GM19452 (cell line): Measurements from ENCODE around the gene TMEM273.

Experiments
- ATAC-seq: cut with Tn5 transposase; IDR thresholded peaks from one replicate; pipeline ENCODE4 v1.9.1; 2021; ENCODE audit not compliant: unreplicated experiment

TMEM273 gene

DNA sequence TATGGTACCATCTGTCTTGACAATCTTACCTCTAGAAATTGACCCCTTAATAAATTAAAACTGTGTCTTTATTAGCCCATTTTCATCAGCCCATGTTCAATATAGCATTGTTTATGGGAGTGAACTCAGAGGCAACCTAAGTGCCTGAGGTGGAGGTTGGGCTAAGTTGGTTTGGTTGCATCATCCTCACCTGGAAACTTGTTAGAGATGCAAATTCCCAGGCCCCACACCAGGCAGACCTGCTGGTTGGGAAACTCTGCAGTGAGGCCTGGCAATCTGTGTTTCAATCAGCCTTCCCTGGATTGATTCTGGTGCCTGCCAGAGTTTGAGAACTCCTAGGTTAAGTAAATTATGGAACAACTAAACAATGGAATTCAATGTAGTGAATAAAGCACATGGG is 44.9 kb downstream of the TMEM273 start:
- ATAC-seq: no peak

DNA sequence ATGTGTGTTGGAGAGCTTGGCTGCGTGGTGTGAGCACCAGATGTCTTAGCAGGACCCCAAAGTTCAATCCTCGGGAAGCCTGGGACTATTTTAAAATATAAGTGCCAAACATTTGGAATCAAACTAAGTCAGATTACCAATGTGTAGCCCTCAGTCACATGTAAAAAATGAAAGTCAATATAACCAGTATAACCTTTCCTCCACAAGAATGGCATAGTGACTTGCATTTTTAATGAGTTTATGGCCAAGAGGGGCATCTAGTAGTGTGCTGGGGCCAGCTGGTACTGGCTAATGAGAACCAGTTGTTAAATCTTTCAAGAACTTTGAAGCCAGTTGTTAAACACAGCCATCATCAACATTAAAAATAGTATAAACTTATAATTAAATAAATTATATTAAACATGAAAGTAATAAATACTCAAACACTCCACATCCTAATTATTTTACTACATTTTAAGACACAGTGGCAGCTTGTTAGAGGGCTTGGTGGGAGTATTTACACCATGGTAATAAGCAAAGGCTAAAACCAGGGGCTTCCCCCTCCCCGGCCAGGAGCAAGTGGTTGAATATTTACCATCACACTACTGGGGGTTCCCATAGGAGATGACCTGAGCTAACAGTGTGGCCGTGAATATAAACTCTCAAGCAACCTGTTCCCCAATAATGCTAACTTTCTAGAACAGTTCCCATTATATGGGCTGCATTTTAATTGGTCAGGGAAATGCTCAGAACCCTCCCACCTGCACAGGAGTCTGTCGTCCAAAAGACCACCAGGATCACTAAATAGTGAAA is 46.5 kb downstream of the TMEM273 start:
- peak; percentile 70 for ATAC-seq

DNA sequence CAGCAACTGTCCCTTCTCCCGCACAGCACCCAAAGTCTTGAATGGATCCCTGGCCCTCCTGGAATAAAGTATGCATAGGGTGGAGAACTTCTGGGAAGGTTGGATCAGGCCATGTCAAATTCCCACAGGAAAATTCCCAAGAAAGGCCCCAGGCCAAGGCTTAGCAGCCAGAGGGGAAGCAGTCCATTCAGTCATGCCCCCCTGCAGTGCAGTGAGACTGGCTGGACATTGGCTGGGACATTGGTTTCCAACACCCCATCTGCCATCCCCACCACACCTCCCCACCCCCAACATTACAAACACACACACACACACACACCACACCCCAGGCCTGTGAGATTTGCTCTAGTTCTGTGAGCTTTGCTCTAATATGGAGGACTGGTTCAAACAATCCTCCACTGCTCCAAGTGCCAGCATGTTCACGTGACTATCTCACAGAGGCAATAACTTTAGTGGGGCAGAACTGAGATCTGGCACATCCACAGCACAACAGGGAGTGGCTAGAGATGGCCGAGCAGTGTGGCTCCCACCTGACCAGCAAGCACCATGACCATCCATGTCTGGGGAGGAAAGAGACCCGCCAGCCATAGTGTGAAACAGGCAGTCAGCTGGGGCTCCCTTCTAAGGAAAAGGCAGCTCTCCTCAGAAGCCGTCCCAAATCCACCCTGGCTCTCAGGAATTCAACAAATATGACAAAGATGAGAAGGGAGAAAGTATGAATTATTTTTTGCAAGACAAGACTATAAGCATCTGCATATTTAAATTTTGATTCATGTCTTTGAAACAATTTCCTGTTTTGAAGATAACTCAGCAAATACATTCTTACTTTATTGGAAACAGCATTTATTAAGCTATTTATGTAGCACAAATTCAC is 47.6 kb downstream of the TMEM273 start:
- ATAC-seq: no peak

GRCh38 chr10:49139846-49140195 is 48.4 kb downstream of the TMEM273 start:
- no peak for ATAC-seq

DNA sequence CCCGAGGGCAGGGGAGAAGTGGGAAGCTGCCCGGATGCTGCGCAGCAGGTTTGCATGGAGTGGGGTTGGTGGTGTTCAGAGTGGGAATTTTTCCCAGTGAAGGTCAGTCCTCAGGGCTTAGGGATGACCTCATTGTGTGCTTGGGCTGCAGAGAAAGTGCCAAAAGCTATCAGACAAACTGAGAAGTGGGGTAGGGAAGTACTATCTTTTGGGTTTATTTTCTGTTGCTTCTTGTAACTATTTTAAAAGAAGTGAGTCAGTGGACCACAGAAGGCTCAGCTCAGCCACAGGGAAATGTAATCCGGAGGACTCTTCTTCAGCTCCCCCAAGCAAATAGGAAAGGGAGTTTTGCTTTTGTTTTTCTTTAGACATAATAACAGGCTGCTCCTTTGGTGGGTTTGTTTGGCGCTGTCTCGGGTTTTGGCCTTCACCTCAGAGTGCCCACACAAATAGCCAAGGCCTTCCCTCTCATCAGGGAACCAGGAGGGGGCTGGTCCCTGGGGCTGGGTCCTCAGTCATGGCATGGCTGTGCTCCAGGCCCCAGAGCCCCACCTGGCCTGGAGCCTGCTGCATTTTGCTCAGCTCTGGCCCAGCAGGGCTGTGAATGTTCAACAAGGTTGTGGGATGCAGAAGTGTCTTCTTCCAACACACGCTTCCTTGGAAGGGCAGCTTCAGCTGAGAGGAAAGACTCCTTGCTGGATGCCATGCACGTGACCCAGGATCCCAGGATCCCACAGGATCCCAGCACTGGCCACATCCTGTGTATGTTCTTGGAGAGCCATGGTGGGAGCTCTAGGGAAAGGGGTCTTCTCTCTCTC is 49.0 kb downstream of the TMEM273 start:
- no peak for ATAC-seq

DNA sequence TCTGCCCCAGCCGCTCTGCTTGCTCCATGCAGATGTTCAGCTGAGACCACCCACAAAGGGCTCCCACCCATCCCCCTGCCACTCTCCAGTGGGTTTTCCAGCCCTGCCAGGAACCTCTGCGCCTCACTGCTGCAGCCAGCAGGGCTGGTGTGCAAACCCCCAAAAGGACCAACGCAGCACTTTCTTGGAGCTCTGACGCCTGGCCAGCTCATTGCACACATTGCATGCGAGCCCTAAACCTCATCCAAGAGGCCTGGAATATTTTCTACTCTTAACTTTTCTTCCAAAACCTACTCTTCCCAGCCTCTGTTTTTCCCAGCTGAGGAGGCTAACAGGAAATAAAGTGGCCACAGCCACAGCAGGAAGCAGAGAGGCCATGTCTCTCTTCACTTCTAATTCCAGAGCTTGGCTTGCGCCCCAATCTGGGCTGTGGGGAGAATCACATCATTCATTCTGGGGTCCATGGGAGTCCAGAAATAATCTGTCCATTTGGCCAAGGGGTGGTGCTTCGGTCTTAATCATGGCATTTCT is 49.8 kb downstream of the TMEM273 start:
- no peak for ATAC-seq

GRCh38 chr10:49136525-49136924 is 51.7 kb downstream of the TMEM273 start:
- ATAC-seq: no peak

- peak; percentile 68 for ATAC-seq
Measured at GRCh38 chr10:49135575-49136313, 52.4 kb downstream of the TMEM273 start.

DNA sequence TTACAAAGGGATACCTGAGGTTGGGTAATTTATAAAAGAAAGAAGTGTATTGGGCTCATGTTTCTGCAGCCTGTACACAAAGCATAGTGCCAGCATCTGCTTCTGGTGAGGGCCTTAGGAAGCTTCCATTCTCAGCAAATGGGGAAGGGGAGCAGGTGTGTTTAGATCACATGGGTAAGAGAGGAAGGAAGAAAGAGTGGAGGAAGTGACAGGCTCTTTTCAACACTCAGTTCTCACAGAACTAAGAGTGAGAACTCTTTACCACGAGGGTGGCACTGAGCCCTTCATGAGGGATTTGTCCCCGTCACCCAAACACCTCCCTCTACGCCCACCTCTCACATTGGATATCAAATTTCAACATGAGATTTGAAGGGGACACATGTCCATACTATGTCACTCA is 53.9 kb downstream of the TMEM273 start:
- ATAC-seq: no peak

- ATAC-seq: no peak
Measured at GRCh38 chr10:49133706-49134248, 54.4 kb downstream of the TMEM273 start, which contains the start of gene FAM170B. Gene FAM170B (minus strand): TSS chr10:49134021. CDS start chr10:49133918, 103 bp downstream.

- no peak for ATAC-seq
Measured at GRCh38 chr10:49132362-49132737, 55.8 kb downstream of the TMEM273 start.

GRCh38 chr10:49131507-49132361 is 56.5 kb downstream of the TMEM273 start:
- ATAC-seq: no peak

DNA sequence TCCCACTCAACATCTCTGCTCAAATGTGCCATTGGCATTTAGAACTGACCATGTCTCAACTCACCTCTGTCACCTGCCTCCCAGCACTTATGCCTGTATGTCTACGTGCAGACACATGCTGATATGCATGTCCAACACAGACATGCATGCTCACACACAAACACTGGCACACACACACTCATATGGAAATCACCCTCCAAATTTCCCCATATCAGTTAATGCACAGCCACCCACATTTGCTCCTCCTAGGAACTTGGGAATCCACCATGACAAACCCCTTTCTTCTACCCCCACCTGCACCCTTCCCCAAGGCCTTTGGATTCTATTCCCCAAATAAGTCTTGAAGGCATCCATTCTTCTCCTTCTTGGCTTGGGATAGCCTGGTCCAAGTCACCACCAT is 58.8 kb downstream of the TMEM273 start:
- no peak for ATAC-seq

- no peak for ATAC-seq
Measured at GRCh38 chr10:49128854-49129253, 59.3 kb downstream of the TMEM273 start.

GRCh38 chr10:49123981-49124950 is 63.9 kb downstream of the TMEM273 start:
- ATAC-seq: no peak

GRCh38 chr10:49120911-49121310 is 67.3 kb downstream of the TMEM273 start:
- no peak for ATAC-seq

DNA sequence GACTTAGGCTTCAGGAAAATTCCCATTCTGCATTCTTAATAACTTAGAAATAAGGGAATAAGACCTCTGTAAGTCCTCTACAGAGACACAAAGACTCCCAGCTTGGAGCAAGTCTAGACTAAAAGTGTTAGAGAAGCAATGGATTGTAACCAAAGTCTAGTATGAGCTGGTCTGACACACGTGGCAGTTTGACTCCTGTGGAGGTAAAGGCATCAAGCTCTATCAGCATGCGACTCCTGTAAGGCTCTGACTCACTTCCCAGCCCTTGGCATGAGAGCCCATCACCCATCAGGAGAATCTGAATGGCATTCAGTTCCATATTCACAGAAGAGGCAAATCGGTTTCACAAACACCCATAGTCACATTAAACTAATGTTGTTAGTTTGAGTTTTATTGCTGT is 68.4 kb downstream of the TMEM273 start:
- no peak for ATAC-seq
